Upper lobe of right lung (tissue), 1 donor: Measurements from ENCODE around the gene BBC3. TPM values are rescaled to one million over a fixed set of nuclear protein-coding genes. Genes with fewer than 3 reads are reported as not detected.
"Not testable (repeated sequence)": the region's sequence is repeated elsewhere in the genome, so short reads cannot be mapped to it uniquely, and the experiment has no call there.

ENCODE experiments used
- ATAC-seq: fragments of 200-7000 bp; cut with Tn5 transposase; one replicate; pipeline ENCODE4 v1.9.1; 2020; ENCODE audit warnings: mild to moderate bottlenecking, moderate library complexity
- DNase-seq: peaks from one replicate; pipeline ENCODE4 v3.0.0-alpha.2; 2020
- H3K27ac ChIP-seq: fragments of 200-600 bp; one replicate; pipeline ENCODE4 v1.8.0; 2022
- H3K27me3 ChIP-seq: fragments of 200-600 bp; one replicate; pipeline ENCODE4 v1.8.0; 2022; ENCODE audit warnings: mild to moderate bottlenecking
- H3K36me3 ChIP-seq: fragments of 200-600 bp; one replicate; pipeline ENCODE4 v1.8.0; 2022
- H3K4me1 ChIP-seq: fragments of 200-600 bp; one replicate; pipeline ENCODE4 v1.8.0; 2022
- H3K4me3 ChIP-seq: fragments of 200-600 bp; one replicate; pipeline ENCODE4 v1.8.0; 2022; ENCODE audit warnings: mild to moderate bottlenecking
- H3K9me3 ChIP-seq: fragments of 200-600 bp; one replicate; pipeline ENCODE4 v1.8.0; 2022
- intact Hi-C: fragments of 100-400 bp; cut with DNase I; formaldehyde crosslinking; loops from one replicate; pipeline ENCODE4 v1.11.0; 2022
- total RNA-seq: library from RNA; stranded (reverse); fragmentation: NEBNext Ultra II Directional; extraction: Animal tissue kit (Norgen Biotek cat#: 25700); gene quantifications from one replicate; pipeline ENCODE4 v1.2.1, GENCODE V29; 2021
- TF ChIP-seq, protein P1 (sequence below): fragments of 200-600 bp; IDR thresholded peaks from one replicate; pipeline ENCODE4 v1.8.0; 2022; ENCODE audit warnings: antibody characterized with exemption
- donor health status: DM: no; HTN: yes; CAD: no; lungs with severe emphysema.

Gene BBC3
- total RNA-seq, 1 donor from 2014 or later: 20.1 TPM

DNA sequence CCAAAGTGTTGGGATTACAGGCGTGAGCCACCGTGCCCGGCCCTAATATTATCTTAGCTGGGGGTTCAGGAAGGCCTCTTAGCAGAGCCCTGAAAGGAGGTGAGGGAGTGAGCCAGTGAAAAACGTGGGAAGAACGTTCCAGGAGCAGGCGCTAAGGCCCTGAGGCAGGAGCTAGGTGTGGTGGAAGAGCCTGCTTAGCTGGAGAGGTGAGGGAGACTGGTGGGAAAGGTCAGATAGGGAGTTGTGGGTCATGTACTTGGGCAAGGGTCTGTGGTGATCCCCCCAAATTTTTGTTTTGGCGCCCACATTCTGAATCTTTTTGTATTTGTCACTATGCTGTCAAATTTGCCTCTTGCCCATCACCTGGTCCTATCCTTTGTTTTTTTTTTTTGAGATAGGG, 38.6 kb upstream of the BBC3 start:
- H3K27me3 ChIP-seq: no peaks in the 10 kb centered on the region
- TF ChIP-seq, protein P1, sequence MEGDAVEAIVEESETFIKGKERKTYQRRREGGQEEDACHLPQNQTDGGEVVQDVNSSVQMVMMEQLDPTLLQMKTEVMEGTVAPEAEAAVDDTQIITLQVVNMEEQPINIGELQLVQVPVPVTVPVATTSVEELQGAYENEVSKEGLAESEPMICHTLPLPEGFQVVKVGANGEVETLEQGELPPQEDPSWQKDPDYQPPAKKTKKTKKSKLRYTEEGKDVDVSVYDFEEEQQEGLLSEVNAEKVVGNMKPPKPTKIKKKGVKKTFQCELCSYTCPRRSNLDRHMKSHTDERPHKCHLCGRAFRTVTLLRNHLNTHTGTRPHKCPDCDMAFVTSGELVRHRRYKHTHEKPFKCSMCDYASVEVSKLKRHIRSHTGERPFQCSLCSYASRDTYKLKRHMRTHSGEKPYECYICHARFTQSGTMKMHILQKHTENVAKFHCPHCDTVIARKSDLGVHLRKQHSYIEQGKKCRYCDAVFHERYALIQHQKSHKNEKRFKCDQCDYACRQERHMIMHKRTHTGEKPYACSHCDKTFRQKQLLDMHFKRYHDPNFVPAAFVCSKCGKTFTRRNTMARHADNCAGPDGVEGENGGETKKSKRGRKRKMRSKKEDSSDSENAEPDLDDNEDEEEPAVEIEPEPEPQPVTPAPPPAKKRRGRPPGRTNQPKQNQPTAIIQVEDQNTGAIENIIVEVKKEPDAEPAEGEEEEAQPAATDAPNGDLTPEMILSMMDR: no peak
- peaks cover 59% of the 10 kb centered on the region for H3K36me3 ChIP-seq
- H3K4me1 ChIP-seq: no peaks in the 10 kb centered on the region
- H3K4me3 ChIP-seq: no peak overlapping the region
- H3K27ac ChIP-seq: no peak overlapping the region
- ATAC-seq: no peak
- no peak for DNase-seq
- H3K9me3 ChIP-seq: no peaks in the 10 kb centered on the region
- intact Hi-C loops: no loop called here

DNA sequence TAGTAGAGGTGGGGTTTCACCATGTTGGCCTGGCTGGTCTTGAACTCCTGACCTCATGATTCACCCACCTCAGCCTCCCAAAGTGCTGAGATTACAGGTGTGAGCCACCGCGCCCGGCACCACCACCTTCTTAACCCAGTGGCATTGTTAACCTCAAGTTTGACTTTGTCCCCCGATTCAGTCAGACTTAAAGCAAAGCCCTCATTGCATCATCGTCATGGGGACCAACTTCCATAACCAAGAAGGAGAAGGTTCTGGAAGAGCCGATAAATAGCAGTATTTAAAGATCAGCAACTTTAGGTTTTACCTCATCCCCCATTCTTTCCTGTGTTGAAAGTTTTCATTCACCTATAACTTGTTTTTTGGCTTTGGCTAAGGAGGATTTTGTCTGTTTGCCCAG, 37.0 kb upstream of the BBC3 start:
- no peaks in the 10 kb centered on the region for H3K27me3 ChIP-seq
- no peak for ATAC-seq
- H3K4me3 ChIP-seq: no peak overlapping the region
- TF ChIP-seq, protein P1: no peak
- peaks cover 75% of the 10 kb centered on the region for H3K36me3 ChIP-seq
- no peaks in the 10 kb centered on the region for H3K9me3 ChIP-seq
- H3K27ac ChIP-seq: no peak overlapping the region
- intact Hi-C loops: no loop called here
- no peak for DNase-seq
- no peaks in the 10 kb centered on the region for H3K4me1 ChIP-seq

DNA sequence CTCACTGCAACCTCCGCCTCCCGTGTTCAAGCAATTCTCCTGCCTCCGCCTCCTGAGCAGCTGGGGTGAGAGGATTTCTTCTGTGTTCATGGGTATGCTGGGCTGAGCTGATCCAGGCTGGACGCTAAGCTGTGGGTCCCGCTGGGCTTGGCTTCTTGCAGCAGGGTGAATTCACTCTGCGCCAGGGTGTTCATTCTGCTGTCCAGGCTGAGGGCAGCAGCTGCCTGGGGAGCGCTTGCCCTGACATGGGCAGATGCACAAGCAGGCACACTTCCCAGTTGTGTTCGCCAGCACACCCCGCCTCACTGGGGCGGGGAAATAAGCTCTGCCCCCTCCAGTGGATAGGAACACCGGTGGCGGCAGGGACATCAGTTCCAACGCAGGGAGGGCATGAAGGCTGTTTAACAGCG, 36.4 kb upstream of the BBC3 start:
- DNase-seq: no peak
- TF ChIP-seq, protein P1: no peak
- no peak overlapping the region for H3K27ac ChIP-seq
- intact Hi-C loops: no loop called here
- no peaks in the 10 kb centered on the region for H3K4me1 ChIP-seq
- H3K9me3 ChIP-seq: no peaks in the 10 kb centered on the region
- H3K36me3 ChIP-seq: peaks cover 81% of the 10 kb centered on the region
- H3K27me3 ChIP-seq: no peaks in the 10 kb centered on the region
- H3K4me3 ChIP-seq: no peak overlapping the region
- ATAC-seq: no peak

DNA sequence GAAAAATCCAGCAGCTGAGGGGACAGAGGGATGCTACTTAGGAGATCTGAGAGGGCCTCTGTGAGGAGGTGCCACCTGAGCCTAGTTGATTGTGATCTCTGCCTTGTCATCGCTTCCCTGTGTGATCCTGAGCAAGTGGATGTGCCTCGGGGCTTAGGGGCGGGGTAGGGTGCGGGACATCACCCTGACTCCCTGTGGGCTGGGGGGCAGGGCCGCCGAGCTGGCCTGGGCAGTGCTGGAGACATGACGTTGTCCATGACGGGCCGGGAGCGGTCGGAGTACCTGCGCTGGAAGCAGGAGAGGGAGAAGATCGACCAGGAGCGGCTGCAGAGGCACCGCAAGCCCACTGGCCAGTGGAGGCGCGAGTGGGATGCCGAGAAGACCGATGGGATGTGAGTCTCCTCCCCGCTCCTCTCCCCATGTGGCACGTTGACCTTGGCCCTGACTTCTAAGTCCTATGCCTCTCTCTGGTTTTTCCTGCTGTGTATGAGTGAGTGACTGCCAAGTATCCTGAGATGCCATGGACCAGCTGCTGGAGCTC, 35.5 kb upstream of the BBC3 start:
- Histone ChIP-seq H3K4me1 (no peaks in the 10 kb centered on the region), H3K9me3 (no peaks in the 10 kb centered on the region), H3K4me3 (no peak overlapping the region), H3K36me3 (peaks cover 88% of the 10 kb centered on the region), H3K27me3 (no peaks in the 10 kb centered on the region), H3K27ac (no peak overlapping the region)
- DNase-seq: peak; percentile 63
- intact Hi-C loops: no loop called here
- TF ChIP-seq, protein P1: no peak
- ATAC-seq: no peak

DNA sequence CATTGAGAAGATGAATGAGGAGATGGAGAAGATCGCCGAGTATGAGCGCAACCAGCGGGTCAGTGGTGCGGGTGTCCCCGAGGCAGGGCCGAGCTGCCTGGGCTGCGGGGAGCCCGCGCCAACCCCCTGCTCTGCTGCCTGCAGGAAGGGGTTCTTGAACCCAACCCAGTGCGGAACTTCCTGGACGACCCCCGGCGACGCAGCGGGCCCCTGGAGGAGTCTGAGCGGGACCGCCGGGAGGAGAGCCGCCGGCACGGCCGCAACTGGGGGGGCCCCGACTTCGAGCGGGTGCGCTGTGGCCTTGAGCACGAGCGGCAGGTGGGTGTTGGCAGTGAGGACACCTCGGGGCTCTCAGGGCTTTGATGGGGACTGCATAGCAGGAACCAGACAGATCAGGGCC, 33.6 kb upstream of the BBC3 start:
- no peaks in the 10 kb centered on the region for H3K4me1 ChIP-seq
- TF ChIP-seq, protein P1: no peak
- intact Hi-C loops: no loop called here
- peaks cover 90% of the 10 kb centered on the region for H3K36me3 ChIP-seq
- no peak overlapping the region for H3K4me3 ChIP-seq
- no peaks in the 10 kb centered on the region for H3K27me3 ChIP-seq
- H3K27ac ChIP-seq: no peak overlapping the region
- ATAC-seq (peak; percentile 12), DNase-seq (no peak)
- H3K9me3 ChIP-seq: no peaks in the 10 kb centered on the region

DNA sequence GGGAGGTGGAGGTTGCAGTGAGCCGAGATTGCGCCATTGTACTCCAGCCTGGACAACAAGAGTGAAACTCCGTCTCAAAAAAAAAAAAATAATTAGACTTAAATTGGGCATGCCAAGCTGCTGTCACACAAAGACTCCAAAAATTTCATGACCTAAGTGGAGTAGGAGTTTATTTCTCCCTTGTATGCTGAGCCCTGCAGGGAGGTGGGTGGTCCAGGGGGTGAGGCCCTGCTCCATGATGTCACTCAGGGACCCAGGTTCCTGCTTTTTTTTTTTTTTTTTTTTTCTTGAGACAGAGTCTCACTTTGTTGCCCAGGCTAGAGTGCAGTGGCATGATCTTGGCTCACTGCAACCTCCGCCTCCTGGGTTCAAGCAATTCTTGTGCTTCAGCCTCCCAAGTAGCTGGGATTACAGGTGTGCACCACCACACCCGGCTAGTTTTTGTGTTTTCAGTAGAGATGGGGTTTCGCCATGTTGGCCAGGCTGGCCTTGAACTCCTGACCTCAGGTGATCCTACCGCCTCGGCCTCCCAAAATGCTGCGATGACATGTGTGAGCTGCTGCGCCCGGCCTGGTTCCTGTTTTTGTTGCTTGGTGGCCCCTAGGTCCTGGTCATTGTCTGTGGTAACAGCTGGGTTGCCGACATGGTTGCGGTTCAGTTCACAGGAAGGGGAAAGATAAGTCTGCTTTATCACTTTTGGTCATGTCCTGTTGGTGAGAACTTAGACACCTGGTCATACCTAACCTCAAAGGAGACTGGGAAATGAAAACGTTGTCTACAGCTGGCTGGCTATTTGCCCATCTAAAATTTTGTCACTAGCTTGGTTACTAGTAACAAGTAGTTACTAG, 31.2 kb upstream of the BBC3 start:
- intact Hi-C loops, DNase-seq, ATAC-seq, H3K4me3 ChIP-seq, H3K27me3 ChIP-seq, H3K9me3 ChIP-seq, H3K27ac ChIP-seq: not testable (repeated sequence)
- H3K36me3 ChIP-seq: peaks cover 86% of the 10 kb centered on the region
- peaks cover 13% of the 10 kb centered on the region for H3K4me1 ChIP-seq
